ENCODE measurements around the gene RHCE.

GRCh38 chr1:25369241-25369640 lies 51.4 kb downstream of the RHCE start:
- TF ChIP-seq CTCF (IDR thresholded peaks at IDR 0.05), result no peak
- TF ChIP-seq POLR2A (IDR thresholded peaks at IDR 0.05), result no peak
